ENCODE results near the gene GNPAT.

GNPAT gene

DNA sequence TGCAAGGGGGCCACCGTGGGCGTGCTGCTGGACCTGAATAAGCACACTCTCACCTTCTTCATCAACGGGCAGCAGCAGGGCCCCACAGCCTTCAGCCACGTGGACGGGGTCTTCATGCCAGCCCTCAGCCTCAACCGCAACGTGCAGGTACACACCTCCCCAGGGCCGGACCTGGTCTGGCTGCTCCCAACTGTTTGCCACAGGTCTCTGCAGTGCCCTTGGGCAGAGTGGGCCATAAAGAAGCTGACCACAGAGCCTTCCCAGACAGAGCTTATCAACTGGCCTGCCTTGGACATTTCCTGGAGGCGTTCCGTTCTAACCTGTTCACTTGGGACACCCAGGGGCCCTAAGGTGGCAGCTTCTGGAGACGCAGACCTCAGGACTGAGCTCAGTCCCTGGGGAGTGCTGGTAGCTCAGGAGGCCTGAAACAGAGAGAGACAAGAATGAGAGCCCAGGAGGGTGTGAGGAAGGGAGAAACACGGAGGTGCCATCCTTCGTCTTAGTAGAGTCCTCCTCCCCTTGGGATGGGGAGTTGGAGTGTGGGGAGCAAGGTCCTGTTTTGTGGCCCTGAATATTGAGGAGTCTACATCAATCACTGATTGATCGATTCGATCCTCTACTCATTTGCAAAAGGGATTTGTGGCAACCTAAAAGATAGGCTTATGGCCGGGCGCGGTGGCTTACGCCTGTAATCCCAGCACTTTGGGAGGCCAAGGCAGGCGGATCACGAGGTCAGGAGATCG is 27.0 kb upstream of the GNPAT start:
- no peak for DNase-seq (ENCODE audit: low read depth)

DNA sequence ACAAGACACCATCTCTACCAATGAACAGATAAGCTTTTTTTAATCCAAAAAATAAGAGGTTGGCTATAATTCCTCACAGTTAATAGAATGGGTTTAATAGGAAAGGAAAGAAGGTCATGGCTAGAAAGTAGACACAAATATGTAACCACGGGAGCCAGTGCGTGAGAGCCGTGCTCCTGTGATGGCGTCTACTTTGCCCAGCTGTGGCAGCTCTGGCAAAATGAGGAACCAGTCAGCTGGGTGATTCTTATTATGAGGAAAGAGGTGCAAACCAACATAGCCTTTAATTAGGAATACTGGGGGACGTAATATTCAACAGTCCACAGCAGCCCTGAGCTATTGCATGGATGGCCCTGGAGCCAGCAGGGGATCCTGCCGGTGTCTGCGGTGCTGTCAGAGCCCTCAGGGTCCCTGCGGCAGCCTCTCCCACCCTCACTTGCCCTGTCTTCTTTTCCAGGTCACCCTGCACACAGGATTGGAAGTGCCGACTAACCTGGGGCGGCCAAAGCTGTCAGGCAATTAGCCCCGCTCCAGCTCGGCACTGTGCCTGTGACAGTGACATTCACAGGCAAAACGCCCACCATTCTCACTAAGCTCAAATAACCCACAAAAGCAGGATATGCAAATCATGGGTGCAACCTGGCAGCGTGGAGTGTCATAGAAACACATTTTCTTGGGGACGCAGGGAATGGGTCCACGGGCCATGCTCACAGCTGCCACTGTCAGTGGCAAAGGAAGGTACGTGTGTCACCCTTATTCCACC is 25.9 kb upstream of the GNPAT start:
- DNase-seq (ENCODE audit: low read depth), result no peak

DNA sequence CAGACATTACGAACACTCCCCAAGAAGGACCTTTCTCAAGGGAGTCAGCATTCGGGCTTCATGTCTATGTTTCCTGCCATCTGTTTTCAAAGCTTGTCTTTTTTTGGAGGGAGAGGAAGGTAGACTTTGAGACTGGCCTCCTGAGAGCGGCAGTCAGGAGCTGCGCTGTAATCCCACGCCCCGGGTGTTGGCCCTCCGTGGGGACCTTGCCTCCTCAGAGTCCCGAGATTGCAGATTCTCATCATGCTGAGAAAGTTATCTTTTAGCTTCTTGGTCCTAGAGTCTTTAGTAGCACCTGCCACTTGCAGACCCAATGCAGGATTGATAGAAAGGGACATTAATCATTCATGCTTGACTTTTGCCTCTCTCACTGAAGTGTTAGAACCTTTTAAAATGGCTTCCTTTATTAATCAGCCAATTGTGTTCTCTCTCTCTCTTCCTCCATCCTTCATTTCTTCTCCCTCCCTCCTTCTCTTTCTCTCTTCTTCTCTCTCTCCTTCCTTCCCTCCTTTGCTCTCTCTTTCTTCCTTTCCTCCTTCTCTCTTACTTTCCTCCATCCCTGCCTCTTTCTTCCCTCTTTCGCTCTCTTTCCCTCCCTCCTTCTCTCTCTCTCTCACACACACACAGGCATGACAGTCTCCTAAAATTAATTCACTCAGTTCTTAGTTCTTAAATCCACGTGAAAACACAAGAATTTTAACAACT is 25.2 kb upstream of the GNPAT start:
- DNase-seq (ENCODE audit: low read depth), result no peak

DNA sequence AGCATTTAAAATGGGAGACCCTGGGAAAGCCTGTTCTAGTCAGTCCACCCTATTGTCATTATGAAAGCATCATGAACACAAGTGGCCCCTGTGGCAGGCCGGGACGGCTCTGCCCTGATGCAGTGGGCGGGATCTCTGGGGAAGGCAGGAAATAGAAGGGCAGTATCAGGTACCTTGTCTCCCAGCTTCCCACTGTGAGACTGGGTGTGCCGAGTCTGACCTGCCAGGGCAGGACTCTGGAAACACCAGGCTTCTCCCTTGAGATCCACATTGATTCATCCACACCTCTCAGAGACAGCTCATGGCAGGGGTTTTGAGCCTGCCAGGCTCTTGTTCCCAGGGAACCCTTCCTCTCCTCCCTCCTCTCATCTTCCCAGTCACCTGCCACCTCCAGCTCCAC is 24.5 kb upstream of the GNPAT start:
- DNase-seq (ENCODE audit: low read depth), result no peak

DNA sequence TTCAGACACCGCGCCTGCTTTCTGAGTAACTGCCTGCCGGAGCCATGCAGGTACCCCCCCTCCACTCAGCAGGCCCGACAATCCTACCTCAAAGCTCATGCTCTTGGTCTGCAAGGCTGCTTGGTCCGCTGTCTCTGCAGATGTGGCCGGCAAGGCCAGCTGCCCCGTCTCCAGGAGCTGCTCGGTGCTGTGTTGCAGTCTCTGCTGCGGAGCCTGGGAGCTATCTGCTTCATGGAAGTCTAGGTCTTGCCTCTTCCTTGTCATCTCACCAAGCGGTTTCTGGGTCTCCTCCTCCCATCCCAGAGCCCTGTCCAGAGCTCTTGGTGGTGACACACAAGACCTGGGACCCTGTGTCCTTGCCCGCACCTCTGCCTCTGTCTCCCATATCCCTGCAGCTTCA is 24.0 kb upstream of the GNPAT start:
- no peak for DNase-seq (ENCODE audit: low read depth)

DNA sequence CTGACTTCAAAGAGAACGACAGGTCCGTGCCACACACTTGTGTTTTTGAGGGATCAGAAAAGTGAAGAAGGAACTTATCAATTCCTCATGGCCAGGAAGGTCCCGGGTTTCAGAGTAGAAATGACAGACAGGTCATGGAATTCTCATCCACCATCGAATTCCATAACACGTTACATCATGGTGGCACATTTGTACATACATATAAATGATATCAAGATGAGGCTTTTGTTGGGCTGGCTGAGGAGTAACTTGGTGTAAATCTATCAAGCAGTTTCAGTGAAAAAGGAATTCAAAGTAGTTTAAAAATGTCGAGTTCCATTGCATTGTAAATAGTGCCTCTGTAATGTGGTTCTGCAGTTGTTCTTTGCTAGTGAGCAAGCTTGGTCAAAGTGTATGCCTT is 22.9 kb upstream of the GNPAT start:
- no peak for DNase-seq (ENCODE audit: low read depth)

DNA sequence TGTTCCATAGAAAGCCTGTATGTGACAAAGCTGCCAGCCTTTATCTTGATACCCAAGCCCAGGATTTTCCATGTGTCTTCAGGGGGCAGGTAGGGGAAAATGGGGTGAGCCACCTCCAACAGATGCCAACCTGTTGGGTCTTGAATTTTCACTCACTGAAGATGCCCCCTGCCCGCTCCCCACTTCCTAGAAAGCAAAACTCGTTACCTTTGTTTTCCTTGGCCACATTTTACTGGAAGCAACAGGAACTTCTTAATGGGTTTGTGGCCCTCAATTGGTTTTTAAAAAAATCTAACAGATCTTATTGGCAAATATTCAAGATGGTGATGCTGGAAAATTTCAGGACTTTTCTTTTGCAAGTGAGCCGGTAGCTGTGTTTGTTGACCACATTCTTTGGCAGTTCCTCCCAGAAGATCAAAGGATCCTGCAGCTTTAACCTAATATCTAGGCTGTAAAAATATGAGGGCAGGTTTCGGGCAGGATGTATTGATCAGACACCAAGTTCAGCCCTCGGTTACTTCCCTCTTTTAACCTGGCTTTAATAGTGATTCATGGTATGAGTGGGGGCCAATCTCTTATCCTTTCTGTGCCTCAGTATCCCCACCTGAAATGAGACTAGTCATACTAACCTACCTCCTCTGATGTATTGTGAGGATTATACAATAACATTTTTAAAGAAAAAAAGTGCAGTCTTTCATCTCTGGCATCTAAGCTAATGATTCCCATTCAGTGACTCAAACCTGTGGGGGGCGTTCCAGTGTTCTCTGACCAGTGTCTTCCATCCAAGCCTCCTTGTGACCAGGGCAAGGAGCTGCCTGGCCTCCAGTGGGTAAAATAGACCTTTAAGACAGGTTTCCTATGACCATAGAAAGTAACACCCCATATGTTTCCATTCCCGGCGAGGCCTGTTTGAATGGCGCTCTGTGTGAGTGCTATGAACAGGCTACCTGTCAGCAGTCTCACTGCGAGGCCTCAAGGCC is 21.3 kb upstream of the GNPAT start:
- DNase-seq (ENCODE audit: low read depth), result no peak

DNA sequence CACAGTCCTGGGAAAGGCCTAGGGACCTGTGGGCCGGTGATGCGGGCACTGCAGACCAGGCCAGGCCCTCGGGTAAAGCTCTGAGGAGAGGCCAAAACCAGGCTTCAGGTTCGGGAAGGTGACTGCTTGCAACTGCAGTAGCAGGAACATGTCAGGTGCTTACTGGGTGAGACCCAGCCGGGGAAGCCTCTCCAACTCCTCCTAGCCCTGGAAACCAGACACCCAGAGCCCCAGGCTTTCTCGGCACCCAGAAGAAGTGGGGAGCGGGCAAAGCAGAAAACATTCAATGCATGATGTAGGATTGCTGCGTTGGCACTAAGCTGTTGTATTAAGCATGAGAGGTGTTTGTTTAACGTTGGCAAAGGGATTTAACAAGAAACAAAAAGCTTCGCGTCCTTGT is 20.2 kb upstream of the GNPAT start:
- DNase-seq (ENCODE audit: low read depth), result no peak

DNA sequence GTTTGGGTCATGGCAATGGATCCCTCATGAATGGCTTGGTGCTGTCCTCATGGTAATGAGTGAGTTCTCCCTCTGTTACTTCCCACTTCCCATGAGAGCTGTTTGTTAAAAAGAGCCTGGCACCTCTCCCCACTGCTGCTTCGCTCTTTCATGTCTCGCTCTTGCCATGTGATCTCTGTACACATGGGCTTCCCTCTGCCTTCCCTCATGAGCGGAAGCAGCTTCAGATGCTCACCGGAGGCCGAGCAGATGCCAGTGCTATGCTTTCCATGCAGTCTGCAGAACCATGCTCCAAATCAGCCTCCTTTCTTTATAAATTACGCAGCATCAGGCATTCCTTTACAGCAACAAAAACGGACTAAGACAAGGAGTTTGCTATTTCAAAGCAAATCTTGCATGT is 14.9 kb upstream of the GNPAT start:
- no peak for DNase-seq (ENCODE audit: low read depth)

DNA sequence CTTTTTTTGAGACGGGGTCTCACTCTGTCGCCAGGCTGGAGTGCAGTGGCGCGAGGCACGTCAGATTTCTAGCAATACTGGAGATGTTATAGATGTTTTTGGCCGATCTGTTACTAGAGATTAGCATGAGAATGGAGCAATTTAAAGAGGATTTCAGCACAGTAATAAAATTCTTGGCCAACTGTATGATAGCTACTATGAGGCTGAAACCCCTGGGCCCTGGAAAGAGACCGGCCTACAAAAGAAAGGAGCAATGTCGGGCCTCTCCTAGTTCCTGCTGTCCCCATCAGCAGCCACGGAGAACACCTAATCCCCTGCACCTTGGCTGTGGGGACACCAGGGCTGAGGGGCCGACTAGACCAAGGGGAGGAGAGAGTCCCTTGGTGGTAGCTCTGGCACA is 9.5 kb upstream of the GNPAT start:
- DNase-seq (ENCODE audit: low read depth), result no peak

DNA sequence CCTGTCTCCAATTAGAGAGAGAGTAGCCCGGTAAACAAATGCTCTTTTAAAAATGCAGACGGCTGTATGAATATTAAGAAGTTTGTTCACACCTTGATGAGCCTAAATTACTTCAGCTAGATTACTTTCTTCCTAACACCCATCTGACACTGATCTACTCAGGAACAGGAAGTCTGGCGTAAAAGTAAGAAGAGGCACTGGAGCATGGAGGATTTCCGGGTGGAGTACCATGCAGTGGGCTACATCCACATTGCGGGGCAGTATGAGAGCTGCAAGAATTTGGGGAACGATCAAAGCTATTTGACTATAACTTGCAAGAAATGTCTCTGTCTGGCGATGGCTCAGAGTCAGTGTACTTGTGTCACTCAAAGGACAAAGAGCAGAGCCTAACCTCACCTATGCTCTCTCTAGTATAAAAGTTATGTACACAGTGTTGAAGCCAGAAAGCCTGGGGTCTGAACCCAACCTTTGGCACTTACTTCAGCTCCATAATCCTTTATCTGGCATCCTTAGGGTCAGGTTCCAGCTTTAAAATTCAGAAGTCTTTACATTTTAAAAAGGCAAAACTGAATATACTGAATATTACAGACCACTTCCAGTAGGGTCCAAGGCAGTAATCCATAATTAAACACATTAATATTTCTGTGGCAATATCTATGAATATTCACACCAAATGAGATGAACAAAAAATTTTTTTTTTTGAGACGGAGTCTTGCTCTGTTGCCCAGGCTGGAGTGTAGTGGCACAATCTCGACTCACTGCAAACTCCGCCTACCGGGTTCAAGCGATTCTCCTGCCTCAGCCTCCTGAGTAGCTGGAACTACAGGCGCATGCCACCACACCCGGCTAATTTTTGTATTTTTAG is 7.9 kb upstream of the GNPAT start:
- no peak for DNase-seq (ENCODE audit: low read depth)

DNA sequence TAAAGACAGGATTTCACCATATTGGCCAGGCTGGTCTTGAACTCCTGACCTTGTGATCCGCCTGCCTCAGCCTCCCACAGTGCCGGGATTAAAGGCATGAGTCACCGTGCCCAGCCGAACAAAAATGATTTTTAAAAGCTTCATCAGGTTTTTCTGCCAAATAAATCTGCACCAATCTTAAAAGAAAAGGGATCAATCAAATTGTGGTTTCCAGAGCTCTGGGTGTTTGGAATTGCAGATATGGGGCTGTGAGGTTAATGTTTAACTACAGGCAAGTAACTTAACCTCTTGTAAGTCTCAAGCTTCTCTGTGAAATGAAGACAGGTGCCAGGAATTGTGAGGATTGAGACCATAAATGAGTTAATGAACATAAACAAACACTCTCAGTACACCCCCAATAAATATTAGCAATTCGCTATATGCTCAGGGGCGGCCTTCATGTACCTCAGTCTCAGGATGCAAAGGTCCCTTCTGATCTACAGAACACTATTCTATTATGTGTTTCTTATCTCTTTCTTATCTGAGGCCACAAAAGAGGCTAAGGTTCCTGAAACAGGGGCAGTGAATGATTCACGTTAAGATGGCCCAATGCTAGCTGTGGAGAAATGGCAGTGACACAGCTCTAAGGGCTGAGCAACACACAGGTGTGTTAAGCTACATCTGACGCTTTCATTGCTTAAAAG is 7.1 kb upstream of the GNPAT start:
- DNase-seq (ENCODE audit: low read depth), result no peak

DNA sequence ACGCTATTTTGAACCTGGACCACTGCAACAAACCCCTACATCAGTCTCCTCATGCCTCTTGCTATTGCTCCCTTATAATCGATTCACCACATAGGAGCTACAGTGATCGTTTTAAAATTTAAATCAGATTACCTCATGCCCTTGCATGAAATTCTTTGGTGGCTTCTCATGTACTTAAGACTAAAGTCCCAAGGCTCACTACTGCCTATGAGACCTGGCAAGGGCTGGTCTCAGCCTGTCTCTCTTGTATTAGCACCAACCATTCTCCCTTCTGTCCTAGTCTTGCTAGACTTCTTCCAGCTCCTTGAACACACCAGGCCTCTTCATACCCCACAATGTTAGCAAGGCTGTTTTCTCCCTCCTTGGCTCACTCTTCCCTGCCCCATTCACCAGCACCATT is 6.5 kb upstream of the GNPAT start:
- DNase-seq (ENCODE audit: low read depth), result no peak

DNA sequence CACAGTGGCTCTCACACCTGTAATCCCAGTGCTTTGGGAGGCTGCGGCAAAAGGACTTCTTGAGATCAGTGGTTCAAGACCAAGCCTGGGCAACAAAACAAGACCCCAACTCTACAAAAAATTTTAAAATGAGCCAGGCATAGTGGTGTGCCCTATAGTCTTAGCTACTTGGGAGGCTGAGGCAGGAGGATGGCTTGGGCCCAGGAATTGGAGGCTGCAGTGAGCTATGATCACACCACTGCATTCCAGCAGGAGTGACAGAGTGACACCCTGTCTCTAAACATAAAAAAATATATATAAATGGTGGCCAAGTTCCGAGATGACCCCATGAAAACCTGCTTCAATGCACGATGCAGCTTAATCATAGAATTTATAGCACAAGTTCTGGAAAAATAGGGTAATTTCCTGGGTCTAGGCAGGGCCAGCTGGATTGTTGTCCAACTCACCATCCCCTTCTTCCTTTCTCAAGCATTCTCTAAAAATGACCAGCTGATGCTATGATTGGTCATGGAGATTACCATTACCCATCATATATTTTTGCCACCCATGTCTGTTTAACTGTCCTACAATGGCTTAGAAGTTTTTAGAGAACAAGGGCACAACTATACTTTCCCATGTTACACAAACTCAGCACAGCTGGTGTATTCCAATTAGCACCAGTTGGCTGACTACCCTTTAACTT is 5.3 kb upstream of the GNPAT start:
- no peak for DNase-seq (ENCODE audit: low read depth)

DNA sequence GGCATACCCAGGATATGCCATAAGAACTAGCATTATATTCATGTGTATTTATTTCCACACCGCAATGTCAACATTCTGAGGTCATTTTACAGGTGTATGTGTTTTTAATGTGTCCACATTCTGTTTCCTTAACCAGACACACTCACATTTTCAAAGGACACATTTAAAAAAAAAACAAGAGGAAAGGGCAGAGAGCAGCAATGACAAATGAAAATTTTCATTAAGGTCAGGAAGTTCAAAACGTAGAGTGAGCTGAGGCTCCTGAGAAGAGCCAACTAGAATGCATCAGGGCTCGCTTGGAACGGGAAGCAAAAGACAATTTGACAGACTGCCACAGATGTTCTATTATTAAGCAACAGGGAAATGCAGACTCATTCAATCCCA is 4.8 kb upstream of the GNPAT start:
- no peak for DNase-seq (ENCODE audit: low read depth)

DNA sequence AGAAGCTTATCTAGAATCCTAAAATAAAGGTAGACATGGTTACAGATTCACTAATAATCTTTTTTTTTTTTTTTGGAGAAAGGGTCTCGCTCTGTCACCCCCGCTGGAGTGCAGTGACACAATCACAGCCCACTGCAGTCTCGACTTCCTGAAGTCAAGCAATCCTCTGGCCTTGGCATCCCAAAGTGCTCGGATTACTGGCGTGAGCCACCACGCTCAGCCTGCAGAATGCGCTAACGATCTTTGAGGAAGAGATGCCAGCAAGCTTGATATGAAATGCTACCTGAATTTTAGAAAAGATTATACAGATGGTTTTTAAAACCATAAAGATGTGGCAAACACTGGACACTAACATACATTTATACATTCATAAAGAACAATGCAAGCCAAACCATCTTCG is 4.1 kb upstream of the GNPAT start:
- DNase-seq (ENCODE audit: low read depth), result no peak

DNA sequence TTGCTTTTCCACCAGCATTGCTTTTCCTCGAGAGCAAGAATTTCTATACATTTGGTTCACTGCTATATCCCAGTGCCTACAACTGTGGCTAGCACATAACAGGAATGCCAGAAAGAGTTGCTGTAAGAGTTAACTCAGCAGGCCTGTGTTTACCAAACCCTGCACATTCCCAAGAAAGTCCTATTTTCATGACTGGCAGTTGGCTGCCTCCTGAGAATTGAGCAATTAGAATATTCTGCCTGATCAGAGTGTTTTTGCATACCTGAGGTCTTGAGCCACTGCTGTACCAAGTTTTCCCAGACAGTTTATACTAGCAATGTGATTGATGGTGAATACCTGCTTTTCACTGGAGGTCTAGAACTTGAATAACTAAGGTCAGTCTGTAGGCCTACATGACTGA is 2.7 kb upstream of the GNPAT start:
- no peak for DNase-seq (ENCODE audit: low read depth)

DNA sequence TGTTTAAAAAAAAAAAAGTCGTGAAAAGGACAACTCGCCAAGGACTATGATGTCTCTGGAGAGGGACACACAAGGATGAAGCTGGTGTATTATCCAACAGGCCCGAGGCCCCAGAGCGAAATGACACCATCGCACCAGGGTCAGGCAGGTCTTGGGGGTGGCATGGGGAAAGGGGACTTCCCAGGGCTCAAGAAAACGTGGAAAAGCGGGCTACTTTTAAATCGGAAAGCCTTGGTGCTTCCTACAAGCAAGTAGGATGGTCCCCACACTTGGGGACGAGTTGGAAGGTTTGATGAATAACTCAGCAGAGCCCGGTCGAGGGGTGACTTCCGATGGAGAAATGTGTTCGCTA is 505 bp upstream of the GNPAT start:
- no peak for DNase-seq (ENCODE audit: low read depth)

DNA sequence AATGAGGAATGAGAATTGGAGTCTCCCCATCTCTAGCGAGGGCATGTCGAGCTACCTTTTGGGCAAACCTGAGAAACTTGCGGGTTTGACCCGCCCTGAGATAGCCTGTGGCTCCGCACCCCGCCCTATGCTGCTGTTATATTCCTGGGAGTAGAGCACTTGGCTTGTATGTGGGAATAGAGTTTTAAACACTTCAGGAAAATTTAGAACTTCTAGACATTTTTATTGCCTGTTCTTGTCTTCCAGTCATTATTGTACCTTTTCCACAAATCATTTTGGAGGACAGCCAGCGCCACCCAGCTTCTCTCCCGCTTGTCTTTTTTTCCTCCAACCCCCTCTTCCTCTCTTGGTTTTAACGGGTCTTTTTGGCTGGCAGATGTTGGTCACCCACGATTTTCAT is 738 bp downstream of the GNPAT start:
- no peak for DNase-seq (ENCODE audit: low read depth)

Data from activated gamma-delta T cell treated with anti-CD3 and anti-CD28 coated beads, Interleukin-2, amount 50 U/mL, for 16 hours (primary cell).